HG03139 (cell line): ENCODE data around the gene PPP1R9B.

ENCODE experiments used
- ATAC-seq: cut with Tn5 transposase; IDR thresholded peaks from one replicate; pipeline ENCODE4 v1.9.1; 2021; ENCODE audit not compliant: unreplicated experiment

Gene PPP1R9B

DNA sequence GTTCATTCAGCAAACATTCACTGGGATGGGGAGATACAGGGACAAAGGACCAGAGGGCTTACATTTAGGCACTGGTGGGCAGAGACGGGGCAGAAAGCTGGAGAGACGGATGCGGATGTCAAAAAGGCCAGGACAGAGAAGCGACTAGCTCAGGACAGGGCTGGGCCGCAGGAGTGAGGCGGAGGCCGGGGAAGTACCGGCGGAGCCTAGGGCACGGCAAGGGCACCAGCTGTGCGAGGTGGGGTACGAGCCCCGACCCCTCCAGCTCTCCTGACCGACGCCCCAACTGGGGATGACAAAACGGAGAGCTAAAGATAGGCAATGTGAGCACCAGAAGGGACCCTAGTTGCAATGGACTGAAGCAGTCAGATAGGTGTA lies 11.4 kb upstream of the PPP1R9B start:
- ATAC-seq: no peak

DNA sequence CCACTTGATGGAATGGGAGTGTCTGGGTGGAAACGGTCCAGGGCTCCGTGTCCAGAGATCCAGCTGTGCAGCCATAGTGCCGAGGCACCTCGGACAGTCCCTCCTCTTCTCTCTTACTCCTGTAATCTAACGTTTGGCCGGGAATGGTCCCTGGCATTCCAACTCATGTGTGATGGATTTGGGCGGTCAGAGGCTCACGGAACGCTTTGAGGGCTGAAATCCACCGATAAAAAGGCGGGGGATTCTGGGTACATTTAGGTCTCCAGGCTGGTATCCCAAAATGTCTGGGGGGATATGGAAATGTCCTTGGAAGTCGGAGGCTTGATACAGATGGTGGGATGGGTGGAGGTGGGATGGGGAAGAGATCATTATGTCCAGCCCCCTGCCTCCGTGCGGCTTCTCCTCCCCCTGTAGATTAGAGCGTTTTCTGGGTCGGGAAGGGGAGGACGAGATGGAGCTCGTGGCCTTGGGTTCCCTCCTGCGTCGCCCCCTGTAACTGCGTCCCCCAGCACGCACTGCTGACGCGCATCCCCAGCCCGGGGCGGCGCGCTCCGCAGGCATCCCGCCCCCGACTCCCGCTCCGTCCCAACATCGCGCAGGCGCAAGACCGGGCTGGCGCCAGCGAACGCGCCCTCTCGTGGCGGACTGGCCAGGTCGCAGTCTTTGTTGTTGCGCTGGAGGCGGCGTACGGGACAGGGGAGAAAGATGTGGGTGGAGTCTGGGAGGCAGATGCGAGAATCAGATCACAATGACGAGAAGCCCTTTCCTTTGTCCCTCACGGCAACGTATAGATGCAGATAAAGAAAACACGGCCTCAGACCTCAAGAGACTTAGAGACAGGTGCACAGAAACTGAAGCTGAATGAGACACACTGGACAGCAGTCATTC lies 10.8 kb upstream of the PPP1R9B start:
- ATAC-seq: peak; percentile 75

DNA sequence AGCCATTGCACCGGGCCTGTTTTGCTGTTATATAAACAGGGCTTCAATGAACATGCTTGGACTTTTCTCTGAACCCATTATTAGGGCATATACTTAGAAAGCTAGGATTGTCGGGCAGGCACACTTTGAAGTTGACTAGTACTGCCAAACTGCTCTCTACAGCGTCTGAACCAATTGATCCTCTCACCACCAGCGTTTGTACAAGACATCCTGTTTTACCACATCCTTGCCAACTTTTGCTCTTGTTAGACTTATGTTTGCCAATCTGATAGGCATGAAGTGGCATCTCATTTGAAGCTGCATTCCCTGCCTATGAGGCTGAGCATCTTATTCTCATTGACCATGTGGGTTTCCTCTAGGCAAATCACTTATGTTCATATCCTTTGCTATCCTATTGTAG lies 7.4 kb upstream of the PPP1R9B start:
- no peak for ATAC-seq

DNA sequence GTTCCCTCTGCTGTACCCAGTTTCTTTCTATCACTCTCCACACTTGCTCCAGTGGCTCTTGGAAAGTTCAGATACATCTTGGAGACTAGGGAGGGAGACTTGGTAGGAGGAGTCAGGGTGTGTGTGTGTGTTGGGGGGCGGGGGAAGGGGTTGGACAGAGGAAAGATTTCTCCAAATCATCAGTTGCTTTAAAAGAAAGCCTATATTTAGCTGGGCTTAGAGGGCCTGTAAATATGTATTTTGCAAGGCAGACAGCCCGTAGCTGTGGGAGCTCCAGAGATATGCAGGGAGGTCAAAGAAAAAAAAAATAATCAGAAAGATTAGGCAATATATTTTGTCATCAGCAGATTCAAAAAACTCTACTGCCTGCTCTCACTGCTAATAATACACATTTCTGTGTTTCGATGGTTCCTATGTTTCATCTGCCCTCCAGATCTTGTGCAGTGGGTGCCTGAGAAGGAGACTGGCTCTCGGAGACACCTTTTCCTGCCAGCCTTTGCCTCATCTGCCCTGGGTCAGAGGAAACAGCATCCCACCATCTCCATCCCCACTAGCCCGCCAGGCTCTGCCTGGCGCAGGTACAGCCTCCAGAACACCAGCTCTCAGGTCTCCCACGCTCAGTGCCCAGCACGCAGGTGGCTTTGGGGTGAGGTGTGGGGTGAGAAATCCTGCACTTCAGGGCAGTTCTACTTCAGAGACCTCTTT lies 4.8 kb upstream of the PPP1R9B start:
- ATAC-seq: no peak

DNA sequence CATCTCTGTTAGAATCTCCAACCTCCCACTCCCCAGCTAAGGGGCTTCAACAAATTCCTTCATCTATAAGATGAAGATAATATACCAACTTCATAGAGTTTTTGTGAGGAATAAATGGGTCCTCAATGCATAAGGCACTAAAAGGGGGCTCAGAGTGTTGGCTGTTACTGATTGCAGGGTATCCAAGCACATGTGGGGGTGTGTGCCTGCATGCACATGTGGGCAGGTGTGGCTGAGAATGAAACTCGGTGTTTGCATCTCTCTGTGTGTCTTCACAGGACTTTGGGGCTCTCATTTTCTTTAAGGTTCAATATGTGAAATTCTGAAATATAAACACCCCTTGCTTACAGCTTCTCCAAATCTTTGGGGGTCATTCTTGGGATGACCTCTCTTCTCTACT lies 4.1 kb upstream of the PPP1R9B start:
- ATAC-seq: no peak

DNA sequence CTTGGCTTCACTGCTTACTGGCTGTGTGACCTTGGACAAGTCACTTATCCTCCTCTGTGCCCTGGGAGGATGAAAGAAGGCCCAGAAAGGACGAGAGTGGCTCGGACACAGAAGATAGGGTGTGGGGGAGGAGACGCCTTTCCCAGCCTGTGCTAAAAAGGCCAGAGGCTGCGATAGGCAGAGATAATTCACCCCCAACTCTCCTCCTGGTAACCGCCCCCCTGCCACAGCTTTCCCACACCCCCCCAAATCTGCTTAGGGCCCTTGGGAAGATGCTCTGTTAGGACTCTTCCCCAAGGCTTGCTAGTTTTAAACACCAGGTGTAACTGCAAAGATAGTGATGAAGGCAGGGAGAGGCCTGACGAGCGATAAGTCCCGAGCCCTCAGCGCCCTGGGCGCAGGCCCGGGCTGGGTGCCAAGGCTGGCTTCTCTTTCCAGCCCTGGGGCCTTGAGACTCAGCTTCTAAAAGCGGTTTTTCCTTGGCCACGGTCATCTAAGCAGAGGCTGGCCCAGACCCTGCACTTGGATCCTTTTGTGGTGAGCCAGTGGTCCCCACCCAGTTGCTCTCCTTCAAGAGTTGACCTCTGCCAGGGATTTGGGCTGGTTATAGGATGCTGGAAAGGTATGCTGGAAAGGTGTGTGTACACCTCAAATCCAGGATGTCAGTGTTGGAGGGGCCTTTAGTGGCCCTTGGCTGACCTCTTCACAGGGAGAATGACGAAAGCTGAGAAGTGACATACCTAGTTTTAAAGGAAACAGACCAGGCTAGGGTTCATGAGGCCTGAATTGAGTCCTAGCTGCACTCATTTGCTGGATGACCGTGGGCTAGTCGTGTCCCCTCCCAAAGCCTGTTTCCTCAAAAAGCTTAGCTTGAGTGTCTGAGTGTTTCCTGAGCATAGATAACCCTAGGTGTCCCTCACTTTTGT lies 3.4 kb upstream of the PPP1R9B start:
- no peak for ATAC-seq

DNA sequence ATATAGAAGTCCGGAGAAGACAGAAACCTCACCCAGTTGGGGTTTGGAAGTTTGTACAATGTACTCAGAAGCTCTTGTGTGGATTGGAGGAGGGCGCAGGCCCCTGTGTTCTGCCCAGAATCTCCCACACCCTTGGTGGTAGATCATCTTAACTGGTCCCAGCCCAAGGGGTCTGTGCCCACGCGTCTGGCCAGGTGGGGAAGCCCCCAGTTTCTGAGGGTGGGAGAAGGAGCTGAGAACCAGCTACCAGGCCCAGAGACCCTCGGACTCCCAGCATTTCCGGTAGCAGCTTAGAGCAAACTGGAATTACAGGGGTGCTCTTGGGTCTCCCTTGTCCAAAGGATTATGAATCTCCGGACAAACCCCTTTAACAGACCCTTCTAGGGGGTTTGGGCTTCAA lies 2.3 kb upstream of the PPP1R9B start:
- no peak for ATAC-seq

DNA sequence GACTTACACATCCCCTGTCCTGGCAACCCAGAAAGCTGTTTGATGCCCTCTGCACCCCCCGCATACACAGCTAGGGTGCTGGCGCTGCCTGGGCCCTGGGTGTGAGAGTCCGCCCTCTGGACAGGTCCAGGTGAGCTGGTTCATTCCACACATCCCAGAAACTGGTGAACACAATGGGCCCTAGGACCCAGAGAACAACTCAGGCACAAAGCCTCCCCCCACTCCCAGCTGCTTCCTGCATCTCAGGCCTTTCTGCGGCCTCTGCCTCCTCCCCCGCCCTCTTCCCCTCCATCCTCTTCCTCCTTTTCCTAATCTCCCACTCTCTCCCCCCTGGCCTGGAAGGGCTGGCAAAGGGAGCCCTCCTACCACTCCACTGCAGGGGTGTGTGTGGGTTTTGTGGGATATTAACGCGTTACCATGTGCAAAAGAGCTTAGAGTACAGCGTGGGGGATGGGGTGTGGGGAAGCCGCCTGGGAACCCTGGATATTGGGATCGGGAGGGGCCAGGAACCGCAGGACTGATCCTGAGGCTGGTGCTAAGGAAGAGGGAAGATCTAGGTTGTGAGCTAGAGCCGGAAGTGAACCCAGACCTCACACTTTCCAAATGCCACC lies 1.6 kb upstream of the PPP1R9B start:
- ATAC-seq: no peak

DNA sequence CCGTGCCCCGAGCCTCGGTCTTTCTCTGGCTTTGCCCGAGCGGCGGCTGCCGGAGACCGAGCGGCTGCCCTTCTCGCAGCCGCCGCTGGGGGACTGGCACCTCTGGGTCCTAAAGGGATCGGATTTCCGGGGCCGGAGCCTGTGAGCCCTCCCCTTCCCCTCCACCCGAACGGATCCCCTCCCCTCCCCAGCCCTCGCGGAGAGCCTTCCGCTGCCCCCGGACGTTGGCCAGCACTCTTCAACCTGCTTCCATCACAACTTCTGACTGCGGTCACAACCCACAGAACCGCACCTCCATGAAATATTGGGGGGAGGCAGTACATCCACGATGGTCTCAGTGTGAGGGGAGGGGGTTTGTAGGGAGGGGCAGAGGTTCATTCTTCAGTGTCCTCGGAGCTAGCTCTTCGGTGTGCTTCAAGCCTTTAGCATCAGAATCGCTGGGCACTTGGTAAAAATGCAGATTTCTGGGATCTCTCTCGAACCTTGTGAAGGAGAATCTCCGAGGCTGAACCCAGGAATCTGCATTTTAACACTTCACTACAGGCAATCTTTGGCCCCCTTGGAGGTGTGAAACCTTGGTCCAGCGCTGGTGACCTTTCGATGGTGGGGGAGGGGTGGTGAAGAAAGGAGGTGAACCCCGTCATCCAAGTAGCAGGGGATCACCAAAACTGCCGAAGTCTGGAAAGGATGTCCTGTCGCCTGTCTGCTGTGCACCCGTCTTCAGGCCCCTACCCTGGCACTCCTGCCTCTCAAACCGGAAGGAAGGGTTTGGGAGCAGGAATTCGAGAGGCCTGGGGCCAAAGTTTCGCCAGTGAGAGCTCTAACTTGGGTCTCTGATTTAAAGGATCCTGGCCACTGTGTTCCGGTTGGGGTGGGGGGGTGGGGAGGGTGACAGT lies 812 bp upstream of the PPP1R9B start:
- no peak for ATAC-seq

DNA sequence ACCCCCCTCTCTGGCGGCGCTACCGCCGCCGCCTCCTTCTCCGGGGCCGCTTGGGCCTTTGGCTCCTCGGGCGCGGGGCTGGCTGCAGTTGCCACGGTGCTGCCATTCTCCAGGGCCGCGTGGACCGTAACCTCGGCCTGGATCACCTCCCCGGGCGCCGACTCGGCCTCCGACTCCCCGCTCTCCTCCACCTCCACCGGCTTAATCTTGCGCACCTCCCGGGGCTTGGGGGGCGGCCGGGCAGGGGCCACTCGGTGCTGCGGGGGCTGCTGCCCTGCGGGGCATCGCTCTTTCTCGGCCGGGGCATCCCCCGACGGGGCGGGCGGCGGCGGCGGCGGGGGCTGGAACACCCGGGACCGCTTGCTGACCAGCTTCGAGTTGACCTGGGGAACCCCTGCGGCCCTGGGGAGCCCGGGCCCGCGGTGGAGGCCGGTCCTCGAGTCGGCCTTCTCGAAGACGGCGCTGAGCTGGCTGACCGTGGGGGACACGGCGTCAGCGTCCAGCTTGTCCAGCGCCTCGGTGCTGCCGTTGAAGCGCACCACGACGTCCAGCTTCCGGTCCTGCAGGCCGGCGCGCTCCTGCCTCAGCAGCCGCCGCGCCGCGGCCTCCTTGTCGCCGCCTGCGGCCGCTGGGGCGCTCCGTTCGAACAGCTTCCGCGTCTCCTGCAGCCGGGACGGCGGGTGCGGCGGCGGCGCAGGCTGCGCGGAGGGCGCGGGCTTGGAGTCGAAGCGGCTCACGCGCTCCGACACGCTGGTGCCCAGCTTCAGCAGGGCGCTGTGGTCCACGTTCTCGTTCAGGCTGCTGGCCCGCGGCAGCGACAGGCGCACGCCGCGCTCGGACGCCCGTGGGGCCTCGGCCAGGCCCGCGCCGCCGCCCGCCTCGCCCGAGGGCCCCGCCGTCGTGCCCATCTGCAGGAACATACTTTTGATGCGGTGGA lies 792 bp downstream of the PPP1R9B start:
- ATAC-seq: no peak

DNA sequence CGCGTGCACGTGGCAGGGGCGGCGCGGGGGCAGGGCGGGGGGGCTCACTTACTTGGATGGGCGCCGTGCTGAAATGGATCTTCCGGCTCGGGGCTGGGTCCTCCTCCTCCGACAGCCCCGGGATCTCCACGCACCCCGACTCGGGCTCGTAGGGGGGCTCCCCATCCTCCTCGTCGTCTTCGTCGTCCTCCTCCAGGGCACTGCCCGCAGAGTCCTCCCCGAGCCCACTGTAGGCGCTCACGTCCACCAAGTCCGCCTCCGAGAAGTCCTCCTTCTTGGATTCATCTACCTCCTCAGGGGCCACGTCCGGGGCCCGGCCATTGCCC lies 1.4 kb downstream of the PPP1R9B start:
- no peak for ATAC-seq

DNA sequence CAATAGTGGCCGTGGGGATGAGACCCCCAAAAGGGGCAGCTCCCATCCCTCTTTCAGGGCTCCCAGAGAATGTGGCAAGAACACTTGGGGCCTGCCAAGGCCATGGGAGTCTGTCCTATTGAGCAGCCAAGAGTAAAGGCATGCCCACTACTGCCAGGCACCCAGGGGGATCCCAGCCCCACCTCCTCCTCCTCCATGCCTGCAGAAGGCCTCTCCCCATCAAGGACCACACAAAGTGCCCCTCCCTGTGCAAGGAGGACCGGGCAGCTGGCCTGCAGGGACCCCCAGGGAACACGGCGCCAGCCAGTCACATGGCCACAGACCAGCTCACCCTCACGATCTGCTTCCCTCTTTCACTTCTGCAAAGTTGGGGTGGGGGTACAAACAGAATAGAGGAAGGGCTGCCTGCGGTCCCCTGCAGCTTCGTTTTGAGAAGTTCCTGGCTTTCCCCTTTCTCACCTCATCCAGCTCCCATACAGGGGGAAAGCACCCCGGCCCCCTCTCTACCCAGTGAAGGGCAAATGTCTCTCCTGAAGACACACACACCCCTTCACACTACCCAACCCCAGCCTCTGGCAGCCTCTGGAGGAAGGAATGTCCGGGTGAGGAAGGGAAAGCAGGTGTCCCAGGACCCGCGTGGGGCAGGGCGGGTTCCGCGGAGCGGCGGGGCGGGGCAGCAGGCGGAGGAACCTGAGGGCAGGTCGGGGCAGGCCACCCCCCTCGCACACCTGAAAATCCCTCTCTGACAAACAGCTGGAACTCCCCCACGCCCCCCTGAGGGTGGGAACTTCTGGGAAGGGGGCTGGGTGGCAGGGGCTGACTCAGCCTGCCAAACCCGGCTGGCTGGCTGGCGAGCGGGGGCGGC lies 2.0 kb downstream of the PPP1R9B start:
- ATAC-seq: peak; percentile 32

DNA sequence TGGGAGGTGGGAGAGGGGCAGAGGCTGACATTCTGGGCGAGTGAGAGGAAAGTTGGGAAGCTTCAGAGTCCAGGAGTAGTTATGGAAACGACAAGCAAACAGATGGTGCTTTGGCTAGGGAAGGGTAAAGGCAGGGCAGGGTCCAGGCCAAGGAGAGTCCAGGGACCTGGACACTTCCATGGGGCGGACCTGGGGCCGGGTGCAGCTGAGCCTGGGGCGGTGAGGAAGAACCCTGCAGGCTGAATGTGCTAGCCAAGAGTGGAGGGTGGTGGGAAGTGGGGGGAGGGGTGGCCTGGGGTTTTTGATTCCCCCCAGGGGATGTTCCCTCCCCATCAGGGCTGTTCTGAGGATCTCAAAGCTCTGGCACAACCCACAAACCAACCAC lies 2.6 kb downstream of the PPP1R9B start:
- no peak for ATAC-seq

DNA sequence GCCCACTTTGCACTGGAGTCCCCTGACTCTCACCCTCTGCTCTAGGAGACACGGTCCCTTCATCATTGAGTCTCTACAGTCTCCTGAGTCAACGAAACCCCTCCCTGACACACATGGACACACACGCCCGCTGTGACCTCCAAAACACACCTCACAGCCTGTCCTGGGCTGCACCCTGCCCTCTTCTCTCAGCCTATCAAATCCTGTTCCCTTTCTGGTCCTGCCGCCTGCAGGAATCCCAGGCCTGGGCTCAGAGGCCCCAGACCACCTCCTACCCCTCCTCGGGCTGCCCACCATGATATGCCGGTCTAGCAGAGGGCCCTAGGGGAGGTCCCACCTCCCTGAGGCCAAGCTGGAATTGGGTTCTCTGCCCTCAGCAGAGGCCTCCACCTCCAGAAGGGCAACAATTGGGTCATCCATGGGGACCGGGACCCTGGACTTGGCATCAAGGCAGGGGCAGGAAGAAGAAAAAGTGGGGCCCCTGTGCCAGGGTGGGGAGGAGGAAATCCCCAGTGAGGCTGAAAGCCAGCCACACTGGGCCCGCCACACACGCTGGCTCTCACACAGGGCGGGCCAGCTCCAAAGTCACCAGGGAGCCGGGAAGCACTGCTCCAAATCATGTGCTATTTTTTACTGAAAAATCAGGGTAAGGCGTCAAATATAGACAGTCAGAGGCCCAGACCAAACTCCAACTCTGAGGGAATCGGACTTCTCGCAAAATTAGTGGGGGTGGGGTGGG lies 3.4 kb downstream of the PPP1R9B start:
- ATAC-seq: no peak

DNA sequence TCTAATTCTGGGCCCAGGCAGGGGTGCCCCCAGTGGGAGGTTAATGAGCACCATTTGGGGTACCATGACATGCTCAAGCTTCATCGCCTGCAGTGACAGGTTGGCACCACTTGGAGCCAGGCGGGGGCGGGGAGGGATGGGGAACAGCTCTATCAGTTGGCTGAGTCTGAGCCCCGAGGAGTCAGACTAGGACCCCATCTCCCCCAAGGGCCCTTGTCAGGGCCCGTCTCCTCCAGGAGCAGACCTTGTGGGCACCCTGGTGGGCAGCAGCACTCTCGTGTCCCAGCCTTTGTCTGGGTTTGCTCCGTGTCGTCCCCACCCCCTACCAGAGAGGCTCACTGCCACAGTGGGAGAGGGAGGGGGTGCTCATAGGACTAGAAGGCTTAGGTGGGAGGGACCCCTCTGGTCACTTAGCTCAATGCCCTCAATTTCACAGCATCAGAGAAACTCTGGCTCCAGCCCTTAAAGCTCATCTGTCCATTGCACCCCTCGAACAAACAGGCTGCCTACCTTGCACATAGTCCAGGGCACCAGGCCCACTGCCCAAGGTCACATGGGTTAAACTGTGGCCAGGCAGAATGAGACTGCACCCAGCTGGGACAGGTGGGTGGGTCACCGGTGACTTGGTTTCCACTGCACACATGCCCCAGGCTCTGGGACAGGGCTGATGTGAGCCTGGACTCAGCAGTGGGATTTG lies 4.1 kb downstream of the PPP1R9B start:
- no peak for ATAC-seq

DNA sequence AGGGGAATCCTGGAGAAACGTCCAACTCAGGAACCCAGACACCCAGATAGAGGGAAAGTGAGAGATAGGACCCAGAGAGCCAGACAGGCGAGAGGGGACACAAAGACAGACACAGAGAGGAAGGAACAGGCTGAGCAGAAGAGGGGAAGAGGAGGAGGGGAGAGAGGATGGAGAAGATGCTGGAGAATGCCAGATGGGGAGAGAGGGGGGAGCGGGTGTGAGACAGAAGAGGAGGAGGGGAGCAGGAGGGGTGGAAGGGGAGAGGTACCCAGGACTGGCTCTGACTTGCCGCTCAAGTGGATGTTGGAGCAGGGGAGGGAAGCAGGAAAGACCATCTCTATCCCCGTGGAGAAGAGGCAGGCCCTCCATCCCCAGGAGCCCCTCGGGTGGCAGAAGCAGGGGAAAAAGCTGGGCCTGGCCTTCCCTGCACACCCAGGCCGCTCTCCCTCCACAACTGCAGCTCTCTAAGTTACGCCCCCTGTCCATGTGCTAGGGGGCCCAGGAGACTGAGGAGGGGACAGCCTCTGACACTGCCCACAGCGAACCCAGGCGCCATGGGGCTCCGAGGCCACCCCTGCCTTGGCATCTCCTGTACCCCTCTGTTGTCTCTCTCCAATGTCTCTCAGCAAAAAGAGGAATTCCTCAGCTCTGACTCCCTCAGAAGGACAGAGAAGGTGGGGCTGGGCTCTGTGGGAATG lies 4.8 kb downstream of the PPP1R9B start:
- no peak for ATAC-seq
